ENCODE data around the gene GRK5.

GRK5 gene

GRCh38 chr10:119443970-119444660 lies 236.7 kb downstream of the GRK5 start:
- H3K4me3 Mint-ChIP-seq, result no peak overlapping the region
- H3K9me3 Mint-ChIP-seq, result no peaks in the 10 kb centered on the region
- peaks cover 26% of the 10 kb centered on the region for H3K4me1 Mint-ChIP-seq
- no peak for TF ChIP-seq CTCF (IDR thresholded peaks at IDR 0.05; ENCODE audit: unreplicated experiment in 3 of 3)
- H3K27me3 Mint-ChIP-seq (ENCODE audit: low read depth), result peaks cover 13% of the 10 kb centered on the region
- peaks cover 14% of the 10 kb centered on the region for H3K36me3 Mint-ChIP-seq (ENCODE audit: low read depth)
- no peak overlapping the region for H3K27ac Mint-ChIP-seq

DNA sequence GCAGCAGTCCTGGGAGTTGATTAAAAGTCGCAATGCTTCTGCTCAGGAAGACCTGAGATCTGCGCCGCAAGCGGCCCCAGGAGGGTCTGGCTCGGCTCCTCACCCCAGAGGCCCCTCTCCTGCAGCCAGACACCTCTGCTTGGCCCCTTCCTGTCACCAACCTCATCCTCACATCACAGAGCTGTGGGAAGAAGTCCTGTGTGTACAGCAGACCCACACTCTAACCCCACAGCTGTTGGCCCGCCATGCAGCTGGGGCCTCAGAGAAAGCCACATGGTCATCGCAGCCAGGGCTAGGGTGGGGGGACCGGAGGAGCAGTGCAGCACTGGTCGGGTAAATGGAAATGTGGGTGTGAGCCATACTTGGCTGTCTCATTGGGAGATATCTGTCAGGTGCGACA lies 237.5 kb downstream of the GRK5 start:
- Mint-ChIP-seq H3K4me3 (no peak overlapping the region), H3K27ac (no peak overlapping the region), H3K27me3 (ENCODE audit: low read depth) (peaks cover 13% of the 10 kb centered on the region), H3K9me3 (no peaks in the 10 kb centered on the region), H3K4me1 (peaks cover 26% of the 10 kb centered on the region), H3K36me3 (ENCODE audit: low read depth) (peaks cover 7% of the 10 kb centered on the region)
- TF ChIP-seq CTCF (IDR thresholded peaks at IDR 0.05; ENCODE audit: unreplicated experiment in 3 of 3), result no peak

- peaks cover 5% of the 10 kb centered on the region for H3K36me3 Mint-ChIP-seq (ENCODE audit: low read depth)
- H3K4me1 Mint-ChIP-seq, result peaks cover 26% of the 10 kb centered on the region
- H3K27ac Mint-ChIP-seq, result no peak overlapping the region
- peaks cover 13% of the 10 kb centered on the region for H3K27me3 Mint-ChIP-seq (ENCODE audit: low read depth)
- H3K4me3 Mint-ChIP-seq, result no peak overlapping the region
- no peaks in the 10 kb centered on the region for H3K9me3 Mint-ChIP-seq
- peak; percentile 91 to 96 (median 95) for TF ChIP-seq CTCF (IDR thresholded peaks at IDR 0.05; ENCODE audit: unreplicated experiment in 3 of 3)
Observed at GRCh38 chr10:119445311-119445934, 238.1 kb downstream of the GRK5 start.

- Mint-ChIP-seq H3K27ac (no peak overlapping the region), H3K4me3 (no peak overlapping the region), H3K9me3 (no peaks in the 10 kb centered on the region), H3K27me3 (ENCODE audit: low read depth) (peaks cover 13% of the 10 kb centered on the region), H3K36me3 (ENCODE audit: low read depth) (peaks cover 5% of the 10 kb centered on the region), H3K4me1 (peaks cover 26% of the 10 kb centered on the region)
- no peak for TF ChIP-seq CTCF (IDR thresholded peaks at IDR 0.05; ENCODE audit: unreplicated experiment in 3 of 3)
Observed at GRCh38 chr10:119445935-119446317, 238.6 kb downstream of the GRK5 start.

- Mint-ChIP-seq H3K27me3 (ENCODE audit: low read depth) (peaks cover 13% of the 10 kb centered on the region), H3K9me3 (no peaks in the 10 kb centered on the region), H3K27ac (no peak overlapping the region), H3K4me3 (peak overlapping the region in 1 of 3 experiments; percentile 11), H3K36me3 (ENCODE audit: low read depth) (peaks cover under 1% of the 10 kb centered on the region), H3K4me1 (peaks cover 20% of the 10 kb centered on the region)
- TF ChIP-seq CTCF (IDR thresholded peaks at IDR 0.05; ENCODE audit: unreplicated experiment in 3 of 3), result no peak
Observed at GRCh38 chr10:119446441-119447277, 239.3 kb downstream of the GRK5 start.
